Measurements from ENCODE around the gene GATA6. TPM values are rescaled to one million over a fixed set of nuclear protein-coding genes. Genes with fewer than 3 reads are reported as not detected.

Gene GATA6
- total RNA-seq: 1.5 and 1.8 TPM in 2 replicates

GRCh38 chr18:22169011-22169888 lies at the start of gene GATA6:
GATA6 (plus strand) TSS chr18:22169589; CDS start chr18:22171145, 1,556 bp downstream.

Small RNAs within 50 kb of the gene (small RNA-seq; reads per million reads assigned to genes)
- gene RNU6-702P (0.11 reads per million), gene RNU6ATAC20P (not detected)

Other genes starting within 250 kb of the GATA6 start
- gene CTAGE1, start 248.3 kb downstream of the GATA6 start, total RNA-seq: not detected in 2 replicates